ENCODE data around the gene DUSP10.

DNA sequence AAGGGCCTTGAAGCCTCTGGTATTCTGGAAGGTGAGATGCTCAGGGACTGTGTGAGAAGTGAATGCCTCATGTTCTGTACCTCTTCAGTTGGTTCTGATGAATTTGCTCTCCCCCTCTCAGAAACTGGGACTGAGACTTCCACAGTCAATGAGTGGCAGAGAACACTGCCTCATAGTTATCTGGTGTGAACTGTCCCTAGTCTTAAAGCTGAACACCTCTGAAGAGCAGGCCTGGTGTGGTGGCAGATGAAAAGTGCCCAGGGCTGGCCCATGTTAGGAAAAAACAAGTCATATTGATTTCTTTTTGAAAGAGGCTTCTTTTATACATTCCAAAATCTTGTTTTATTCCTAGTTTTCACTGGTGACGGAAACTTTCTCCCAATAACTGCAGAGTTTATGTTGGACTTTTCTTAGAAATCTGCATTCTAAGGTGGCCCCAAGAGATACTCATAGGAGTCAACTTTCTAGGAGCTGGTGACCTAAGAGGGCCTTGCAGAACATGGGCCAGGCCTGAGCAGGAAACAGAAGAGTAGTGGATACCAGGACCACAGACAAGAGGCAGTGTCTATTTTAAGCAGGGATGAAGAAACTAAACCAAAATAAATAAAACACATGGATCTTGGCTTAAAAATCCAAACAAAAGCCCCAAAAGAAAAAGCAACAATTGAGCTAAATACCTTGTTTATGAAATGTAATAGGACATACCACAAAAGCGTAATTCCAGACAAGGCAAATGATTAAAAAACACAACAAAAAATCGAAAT lies 19.5 kb downstream of the DUSP10 start:
- TF ChIP-seq, protein P1, sequence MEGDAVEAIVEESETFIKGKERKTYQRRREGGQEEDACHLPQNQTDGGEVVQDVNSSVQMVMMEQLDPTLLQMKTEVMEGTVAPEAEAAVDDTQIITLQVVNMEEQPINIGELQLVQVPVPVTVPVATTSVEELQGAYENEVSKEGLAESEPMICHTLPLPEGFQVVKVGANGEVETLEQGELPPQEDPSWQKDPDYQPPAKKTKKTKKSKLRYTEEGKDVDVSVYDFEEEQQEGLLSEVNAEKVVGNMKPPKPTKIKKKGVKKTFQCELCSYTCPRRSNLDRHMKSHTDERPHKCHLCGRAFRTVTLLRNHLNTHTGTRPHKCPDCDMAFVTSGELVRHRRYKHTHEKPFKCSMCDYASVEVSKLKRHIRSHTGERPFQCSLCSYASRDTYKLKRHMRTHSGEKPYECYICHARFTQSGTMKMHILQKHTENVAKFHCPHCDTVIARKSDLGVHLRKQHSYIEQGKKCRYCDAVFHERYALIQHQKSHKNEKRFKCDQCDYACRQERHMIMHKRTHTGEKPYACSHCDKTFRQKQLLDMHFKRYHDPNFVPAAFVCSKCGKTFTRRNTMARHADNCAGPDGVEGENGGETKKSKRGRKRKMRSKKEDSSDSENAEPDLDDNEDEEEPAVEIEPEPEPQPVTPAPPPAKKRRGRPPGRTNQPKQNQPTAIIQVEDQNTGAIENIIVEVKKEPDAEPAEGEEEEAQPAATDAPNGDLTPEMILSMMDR (IDR thresholded peaks at IDR 0.05): no peak
- TF ChIP-seq POLR2A (IDR thresholded peaks at IDR 0.05) (no peak), EP300 (IDR thresholded peaks at IDR 0.05) (no peak)

Measured in ovary (tissue), 3 donors.